ENCODE results near the gene PHF1.

Gene PHF1

DNA sequence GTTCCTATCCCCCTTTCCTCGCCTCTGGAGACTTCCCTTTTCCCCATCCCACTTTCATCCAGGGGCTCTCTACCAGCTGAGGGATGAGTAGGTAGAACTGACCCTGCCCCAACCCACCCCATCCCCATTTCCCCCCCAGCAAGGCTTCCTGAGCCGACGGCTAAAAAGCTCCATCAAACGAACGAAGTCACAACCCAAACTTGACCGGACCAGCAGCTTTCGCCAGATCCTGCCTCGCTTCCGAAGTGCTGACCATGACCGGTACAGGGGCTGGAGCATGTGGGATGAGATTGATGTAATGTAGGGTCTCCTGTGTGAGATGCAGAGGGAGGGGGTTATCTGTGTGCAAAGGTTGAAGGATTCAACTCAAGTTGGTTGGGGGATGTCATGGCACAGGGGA lies 21.7 kb downstream of the PHF1 start:
- DNase-seq (ENCODE audit: low spot score): no peak
- H3K27ac ChIP-seq: peak overlapping the region; percentile 66 to 70
- TF ChIP-seq CTCF (IDR thresholded peaks at IDR 0.05): no peak
- no peak overlapping the region for H3K4me3 ChIP-seq

DNA sequence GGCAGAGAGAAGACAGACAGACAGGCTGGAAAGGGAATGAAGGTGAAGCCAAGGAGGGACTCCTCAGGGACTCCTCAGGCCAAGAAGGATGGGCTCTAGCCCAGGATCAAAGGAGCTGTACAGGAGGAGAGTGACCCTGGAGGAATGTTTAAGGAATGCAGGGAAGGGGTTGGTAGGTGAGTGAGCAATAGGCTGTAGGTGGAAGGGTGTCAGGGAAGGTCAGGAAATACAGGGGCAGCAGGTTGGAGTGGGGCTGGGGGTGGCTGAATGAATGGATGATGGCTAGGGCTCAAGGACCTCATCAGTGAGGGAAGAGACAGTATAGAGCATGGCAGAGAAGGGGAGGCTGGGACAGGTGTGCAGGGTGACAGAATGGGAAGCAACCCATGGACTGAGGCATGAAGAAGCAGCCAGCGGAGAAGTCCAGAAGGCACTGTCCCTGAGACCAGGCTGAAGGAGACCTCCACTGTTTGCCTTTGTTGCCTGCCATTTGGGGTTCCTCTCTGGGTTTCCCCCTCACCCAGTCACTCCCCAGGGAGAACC lies 22.3 kb downstream of the PHF1 start:
- Histone ChIP-seq H3K4me3 (peak overlapping the region; percentile 27), H3K27ac (peak overlapping the region; percentile 66 to 70)
- TF ChIP-seq CTCF (IDR thresholded peaks at IDR 0.05): no peak
- no peak for DNase-seq (ENCODE audit: low spot score)

DNA sequence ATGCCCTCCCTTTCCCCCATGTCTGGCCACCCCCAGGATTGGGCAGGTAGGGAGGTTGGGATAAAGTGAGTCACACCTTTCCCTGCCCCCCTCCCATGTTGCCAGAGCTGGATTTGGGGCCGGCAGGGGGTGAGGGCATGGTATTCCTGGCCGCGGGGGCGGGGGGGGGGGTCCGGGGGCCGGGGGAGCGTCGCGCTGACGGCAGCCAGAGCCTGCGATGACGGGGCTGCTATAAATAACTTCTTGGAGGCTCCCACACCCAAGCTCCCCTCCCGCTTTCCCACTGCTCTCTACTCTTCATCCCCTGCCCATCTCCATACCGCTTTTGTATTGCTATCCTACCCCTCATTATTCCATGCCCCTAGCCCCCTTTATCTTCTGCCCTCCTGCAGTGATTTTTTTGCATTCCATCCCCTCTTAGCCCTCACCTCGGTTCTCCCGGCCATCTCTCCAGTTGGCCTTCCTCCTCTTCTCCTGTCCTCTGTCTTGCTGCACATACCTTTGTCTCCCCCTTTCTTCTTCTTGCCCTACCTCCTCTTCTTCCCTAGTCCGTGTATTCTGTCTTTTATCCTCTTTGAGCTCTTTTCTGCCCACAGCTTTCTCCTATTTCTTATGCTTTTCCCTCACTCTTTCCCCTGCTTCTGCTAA lies 22.9 kb downstream of the PHF1 start:
- peak overlapping the region; percentile 66 to 70 for H3K27ac ChIP-seq
- H3K4me3 ChIP-seq: peak overlapping the region; percentile 27
- no peak for DNase-seq (ENCODE audit: low spot score)
- no peak for TF ChIP-seq CTCF (IDR thresholded peaks at IDR 0.05)

GRCh38 chr6:33434961-33435360 lies 24.1 kb downstream of the PHF1 start:
- no peak for DNase-seq (ENCODE audit: low spot score)
- no peak overlapping the region for H3K4me3 ChIP-seq
- no peak for TF ChIP-seq CTCF (IDR thresholded peaks at IDR 0.05)
- H3K27ac ChIP-seq: no peak overlapping the region

DNA sequence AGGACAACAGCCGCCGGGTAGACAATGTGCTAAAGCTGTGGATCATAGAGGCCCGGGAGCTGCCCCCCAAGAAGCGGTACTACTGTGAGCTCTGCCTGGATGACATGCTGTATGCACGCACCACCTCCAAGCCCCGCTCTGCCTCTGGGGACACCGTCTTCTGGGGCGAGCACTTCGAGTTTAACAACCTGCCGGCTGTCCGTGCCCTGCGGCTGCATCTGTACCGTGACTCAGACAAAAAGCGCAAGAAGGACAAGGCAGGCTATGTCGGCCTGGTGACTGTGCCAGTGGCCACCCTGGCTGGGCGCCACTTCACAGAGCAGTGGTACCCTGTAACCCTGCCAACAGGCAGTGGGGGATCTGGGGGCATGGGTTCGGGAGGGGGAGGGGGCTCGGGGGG lies 26.9 kb downstream of the PHF1 start:
- H3K27ac ChIP-seq: no peak overlapping the region

DNA sequence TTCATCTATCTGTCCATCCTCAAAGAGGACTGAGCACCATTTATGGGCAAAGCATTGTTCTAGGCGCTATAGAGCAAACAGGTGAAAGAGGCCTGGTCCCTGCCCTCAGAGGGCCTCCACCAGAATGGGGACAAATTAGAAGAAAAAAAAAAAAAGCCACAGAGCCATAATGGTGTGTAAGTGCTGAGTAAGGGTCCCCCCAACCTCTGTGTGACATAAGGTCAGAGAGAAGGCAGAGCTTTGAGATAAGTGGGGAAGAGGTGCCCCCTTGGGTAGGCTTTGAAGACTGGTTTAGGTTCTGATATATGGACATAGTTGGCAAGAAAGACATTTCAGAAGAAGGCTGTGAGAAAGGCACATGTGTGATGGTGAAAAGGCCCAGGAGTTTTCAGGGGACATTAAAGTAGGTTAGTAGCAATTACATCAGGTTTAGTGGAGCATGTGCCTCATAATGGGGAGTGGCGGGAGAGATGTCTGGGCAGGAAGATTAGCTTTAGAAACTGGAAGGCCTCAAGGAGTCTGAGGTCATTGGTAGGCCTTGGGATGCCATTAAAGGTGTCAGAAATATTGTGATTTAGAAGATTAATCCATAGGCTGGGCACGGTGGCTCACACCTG lies 28.3 kb downstream of the PHF1 start:
- Histone ChIP-seq H3K4me3 (no peak overlapping the region), H3K27ac (no peak overlapping the region)
- no peak for TF ChIP-seq CTCF (IDR thresholded peaks at IDR 0.05)
- DNase-seq (ENCODE audit: low spot score): no peak

More for the DNA sequence above, 26.9 kb downstream of the PHF1 start:
- TF ChIP-seq CTCF (IDR thresholded peaks at IDR 0.05): no peak
- no peak overlapping the region for H3K4me3 ChIP-seq
- DNase-seq (ENCODE audit: low spot score): no peak

All from coronary artery (tissue), 2 donors.